HG02973 (cell line): ENCODE data around the gene ABCD4.

ENCODE experiments used
- ATAC-seq: cut with Tn5 transposase; IDR thresholded peaks from one replicate; pipeline ENCODE4 v1.9.1; 2021; ENCODE audit warnings: moderate library complexity; ENCODE audit not compliant: unreplicated experiment

ABCD4 gene

DNA sequence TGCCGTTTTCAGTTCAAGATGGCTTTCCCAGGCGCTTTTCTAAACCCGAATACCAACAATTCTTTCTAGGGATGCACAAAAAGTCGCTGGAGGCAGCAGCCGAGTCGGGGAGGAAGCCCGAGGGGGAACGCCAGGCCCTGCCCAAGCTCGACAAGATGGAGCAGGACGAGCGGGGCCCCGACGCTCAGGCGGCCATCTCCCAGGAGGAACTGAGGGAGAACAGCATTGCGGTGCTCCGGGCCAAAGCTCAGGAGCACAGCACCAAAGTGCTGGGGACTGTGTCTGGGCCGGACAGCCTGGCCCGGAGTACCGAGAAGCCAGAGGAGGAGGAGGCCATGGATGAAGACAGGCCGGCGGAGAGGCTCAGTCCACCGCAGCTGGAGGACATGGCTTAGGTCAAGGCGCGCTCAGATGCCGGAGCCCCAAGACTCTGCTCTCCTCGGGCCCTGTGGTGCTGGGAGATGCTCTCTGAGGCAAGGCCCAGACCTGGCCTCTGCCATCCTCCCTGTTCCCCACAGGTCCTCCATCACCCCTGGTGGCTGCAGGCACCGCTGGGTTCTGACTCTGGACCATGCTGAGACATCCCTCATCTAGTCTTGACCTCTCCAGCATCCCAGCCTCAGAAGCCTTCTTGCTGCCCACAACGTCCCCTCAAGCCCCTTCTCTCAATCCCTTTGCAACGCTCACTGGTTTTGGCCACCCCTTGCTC lies 42.1 kb downstream of the ABCD4 start:
- ATAC-seq = no peak

DNA sequence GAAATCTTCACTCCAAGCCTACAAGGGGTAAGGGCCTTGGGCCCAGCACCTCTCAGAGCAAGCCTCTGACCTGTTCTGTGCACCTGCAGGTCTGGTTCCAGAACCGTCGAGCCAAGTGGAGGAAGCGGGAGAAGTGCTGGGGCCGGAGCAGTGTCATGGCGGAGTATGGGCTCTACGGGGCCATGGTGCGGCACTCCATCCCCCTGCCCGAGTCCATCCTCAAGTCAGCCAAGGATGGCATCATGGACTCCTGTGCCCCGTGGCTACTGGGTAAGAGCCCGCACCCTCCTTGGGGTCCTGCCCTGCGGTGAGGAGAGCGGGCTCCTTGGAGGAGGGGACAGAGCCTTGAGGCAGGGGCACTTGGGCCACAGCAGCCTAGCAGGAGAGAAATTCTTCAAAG lies 43.2 kb downstream of the ABCD4 start:
- no peak for ATAC-seq

DNA sequence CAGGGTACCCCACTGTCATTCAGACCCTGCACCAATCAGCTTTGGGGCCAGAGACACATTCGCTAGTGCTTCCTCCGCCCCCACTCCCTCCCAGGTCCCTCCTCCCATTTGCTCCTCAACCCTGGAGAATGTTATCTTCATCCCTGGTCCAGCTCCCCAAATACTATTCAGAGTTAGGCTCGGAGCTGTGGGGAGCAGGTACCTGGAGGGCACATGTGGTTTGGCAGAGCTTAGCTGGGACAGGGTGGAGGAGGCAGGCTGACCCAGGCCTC lies 44.0 kb downstream of the ABCD4 start:
- no peak for ATAC-seq

DNA sequence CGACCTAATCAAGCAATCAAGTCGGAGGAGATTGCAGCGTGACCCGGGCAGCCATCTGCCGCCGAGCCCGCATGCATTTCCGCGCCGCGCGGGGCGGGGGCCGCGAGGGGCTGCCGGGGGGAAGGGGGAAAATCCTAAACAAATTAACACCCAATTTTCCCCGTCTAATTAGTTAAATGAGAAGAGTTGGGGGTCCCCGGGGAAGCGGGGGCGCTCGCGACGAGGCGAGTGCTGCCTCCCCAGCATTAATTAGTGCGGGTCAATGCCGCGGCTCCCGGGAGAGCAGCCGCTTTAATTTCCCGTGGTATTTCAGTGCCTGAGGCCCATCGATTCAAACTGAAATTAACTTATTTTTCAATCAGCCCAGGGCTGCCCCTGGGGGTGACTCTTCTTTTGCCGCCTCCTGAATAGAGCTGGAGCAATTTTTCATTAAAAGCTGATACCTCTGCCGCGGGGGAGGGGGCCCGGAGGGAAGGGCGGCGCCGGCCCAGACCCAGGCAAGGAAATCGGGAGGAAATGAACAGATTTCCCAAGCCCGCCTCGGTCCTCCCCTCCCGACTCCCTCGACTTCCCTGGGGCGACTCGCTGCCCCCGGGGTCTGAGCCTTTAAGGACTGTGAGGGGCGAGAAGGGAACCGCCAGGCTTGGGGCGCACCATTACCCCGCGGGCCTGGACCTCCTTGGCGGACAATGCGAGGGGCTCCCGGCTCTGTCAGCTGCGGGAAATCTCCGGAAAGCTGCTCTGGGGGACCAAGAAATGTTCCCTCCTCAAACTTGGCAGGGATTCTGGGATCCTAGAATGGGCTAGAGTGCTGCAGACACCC lies 44.6 kb downstream of the ABCD4 start:
- no peak for ATAC-seq

- no peak for ATAC-seq
Measured at GRCh38 chr14:74257078-74257940, 45.4 kb downstream of the ABCD4 start.

DNA sequence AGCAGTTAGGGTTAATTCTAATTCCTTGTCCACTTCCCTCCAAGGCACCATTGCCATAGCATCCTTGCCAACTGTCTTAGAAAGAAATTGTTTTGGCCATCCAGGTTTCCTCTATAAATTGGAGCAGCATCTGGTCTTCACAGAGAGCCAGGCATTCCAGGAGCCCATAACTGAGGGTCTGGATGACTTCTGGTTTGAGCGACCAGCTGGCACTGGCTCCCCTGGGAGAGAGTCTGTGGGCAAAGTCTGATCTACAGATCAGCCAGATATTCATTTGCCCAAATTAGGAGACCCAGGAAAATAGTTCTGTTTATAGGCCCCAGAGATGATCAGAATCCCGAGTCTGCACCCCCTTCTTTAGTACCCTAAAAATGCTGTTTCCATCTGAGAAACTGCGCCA lies 47.5 kb downstream of the ABCD4 start:
- no peak for ATAC-seq

- ATAC-seq = no peak
Measured at GRCh38 chr14:74249433-74250375, 53.0 kb downstream of the ABCD4 start.

DNA sequence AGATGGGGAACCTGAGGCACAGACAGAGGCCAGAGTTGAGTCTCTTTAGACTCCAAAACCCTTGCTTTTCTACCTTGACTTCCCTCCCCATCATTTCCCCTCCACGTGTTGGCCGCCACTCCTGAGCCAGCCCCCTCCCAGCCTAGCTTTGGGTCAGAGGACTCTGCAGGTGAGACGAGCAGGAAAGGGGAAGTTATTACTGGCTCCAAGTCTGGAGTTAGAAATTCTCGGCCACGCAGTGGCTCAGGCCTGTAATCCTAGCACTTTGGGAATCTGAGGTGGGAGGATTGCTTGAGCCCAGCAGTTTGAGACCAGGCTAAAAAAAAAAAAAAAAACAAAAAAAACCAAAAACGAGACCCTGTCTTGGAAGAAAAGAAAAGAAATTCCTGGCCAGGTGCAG lies 54.7 kb downstream of the ABCD4 start:
- no peak for ATAC-seq

- ATAC-seq = no peak
Measured at GRCh38 chr14:74246542-74246941, 56.2 kb downstream of the ABCD4 start.

- no peak for ATAC-seq
Measured at GRCh38 chr14:74245292-74245691, 57.4 kb downstream of the ABCD4 start.

DNA sequence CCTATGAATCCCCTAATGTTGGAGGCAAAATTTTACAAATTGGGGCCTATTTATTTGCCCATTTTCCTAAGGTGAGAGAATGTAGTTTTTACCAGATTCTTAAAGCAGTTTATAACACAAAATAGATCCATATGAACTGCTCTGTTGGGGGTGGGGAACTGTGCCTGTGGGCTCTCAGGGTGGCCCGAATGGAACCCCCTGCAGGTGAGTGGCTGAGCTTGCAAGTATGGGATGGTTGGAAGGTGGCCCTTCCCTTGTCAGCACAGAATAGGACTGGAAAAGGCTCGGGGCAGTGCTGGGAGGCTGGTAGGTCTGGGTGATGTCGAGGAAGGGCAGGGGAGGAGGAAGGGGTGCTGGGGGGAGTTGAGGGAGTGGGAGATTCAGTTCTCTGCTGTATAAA lies 58.6 kb downstream of the ABCD4 start:
- no peak for ATAC-seq

DNA sequence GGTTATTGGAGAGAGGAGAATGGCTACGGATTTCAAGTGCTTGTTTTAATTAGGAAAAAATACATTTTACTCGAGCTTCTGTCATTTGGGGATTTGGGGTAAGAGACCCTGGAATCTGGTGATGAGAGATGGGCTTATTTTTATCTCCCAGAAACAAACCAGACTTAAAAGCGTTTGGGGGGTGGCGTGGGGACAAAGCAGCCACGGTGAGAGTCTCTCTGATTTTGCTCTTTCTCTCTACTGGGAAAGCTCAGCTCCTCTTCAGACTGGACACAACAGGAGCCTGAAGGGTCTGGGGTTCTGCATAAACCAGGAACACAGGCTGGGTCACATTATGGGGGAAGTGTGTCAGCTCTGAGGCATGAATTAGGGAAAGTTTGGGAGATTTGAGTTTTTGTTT lies 59.7 kb downstream of the ABCD4 start:
- no peak for ATAC-seq

- no peak for ATAC-seq
Measured at GRCh38 chr14:74242780-74243042, 60.0 kb downstream of the ABCD4 start.

DNA sequence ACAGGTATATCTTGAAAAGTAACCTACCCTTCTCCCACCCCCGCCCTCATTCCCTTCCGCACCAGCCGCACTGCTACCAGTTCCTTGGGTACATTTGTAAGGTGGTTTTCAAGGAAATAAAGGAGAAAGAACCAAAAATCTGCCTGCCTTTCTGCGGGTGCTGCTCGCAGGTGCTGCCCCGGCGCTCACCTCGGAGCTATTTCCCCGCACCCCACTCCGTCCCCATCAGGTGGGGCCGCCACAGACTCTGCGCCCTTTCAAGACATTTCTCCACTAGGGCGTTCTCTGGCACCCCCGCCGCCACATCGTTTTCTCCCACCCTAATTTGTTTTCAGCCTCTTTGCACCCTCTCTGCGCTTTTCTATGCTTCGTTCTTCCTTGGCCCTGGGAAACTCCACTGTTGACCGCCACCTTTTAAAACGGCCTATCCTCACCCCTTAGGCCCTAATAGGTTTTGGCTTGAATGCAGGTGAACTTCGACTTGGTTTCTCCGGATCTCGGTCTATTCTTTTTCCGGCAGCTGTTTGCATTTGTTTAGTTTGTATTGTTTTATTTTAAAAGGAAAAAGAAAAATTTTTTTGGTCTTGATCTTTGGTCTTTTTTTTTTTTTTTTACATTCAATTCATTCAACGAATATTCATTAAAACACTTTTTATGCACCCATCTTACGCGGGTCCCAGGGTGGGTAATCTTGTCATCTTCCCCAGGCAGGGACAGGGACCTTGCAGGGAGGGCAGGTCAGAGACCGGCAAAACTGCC lies 60.5 kb downstream of the ABCD4 start:
- no peak for ATAC-seq

DNA sequence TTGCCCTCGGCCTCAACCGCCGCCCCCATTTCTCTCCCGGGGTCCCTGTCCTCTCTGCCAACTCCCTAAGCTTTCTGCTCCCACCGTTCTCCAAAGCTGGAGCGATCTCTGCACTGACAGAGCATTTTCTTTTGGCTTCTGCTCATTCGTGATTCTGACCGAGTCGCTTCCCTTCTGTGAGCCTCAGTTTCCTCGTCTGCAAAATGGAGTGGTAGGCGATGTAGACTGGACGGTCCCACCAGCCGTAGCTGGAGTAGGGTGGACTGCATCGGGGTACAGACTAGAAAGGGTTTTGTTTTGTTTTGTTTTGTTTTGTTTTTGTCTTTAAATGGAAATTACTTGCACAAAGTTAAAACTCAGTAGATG lies 61.1 kb downstream of the ABCD4 start:
- ATAC-seq = no peak

DNA sequence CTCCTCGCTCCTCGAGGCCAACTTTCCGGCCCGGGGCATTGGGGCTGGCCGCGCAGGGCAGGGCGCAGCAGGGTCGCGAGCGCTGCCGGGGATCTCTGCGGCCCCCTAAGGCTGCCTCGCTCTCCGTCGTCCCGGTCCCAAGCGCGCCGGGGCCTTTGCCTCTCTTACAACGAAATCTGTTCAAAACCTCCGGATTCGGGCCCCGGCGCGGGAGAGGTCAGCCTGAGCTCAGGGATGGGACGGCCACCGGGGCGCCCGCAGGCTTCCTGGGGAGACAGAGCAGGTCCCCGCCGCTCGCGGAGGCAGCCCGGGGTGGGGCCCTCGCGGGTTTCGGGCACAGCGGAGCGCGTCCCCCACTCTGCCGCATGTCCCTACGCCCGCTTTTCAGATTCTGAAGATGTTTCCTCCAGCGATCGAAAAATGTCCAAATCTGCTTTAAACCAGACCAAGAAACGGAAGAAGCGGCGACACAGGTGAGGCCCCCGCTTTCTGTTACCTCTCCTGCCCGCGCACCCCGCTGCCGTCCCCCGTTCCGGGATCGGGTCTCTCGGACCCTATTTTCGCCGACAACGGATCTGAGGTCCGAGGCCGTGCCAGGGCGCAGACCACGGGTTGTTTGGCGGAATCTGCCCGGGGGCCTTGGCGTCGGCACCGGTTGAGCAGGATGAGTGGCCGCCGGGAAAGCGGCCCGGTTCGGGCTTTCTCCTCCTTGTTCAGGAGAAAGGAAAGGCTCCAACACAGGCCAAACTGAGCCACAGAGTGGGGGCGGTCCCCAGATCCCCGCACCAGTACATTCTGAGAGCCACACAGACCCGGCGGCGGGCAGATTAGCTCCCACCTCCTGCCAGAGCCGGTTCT lies 61.7 kb downstream of the ABCD4 start:
- no peak for ATAC-seq

GRCh38 chr14:74239848-74240793 lies 62.6 kb downstream of the ABCD4 start:
- ATAC-seq = no peak
